CD4-positive, alpha-beta T cell treated with Interleukin-10 for 1 hour (primary cell): ENCODE measurements around the gene SPCS1.
"Not testable (repeated sequence)": the region's sequence is repeated elsewhere in the genome, so short reads cannot be mapped to it uniquely, and the experiment has no call there.

Experiments
- DNase-seq: peaks from one replicate; pipeline ENCODE4 v3.0.0-alpha.2; 2020

SPCS1 gene

GRCh38 chr3:52695798-52696671 lies 9.9 kb upstream of the SPCS1 start:
- DNase-seq = no peak

GRCh38 chr3:52696830-52697631 lies 8.9 kb upstream of the SPCS1 start:
- DNase-seq = no peak

- no peak for DNase-seq
These were observed 8.3 kb upstream of the SPCS1 start for GRCh38 chr3:52697632-52697965.

GRCh38 chr3:52703341-52703740 lies 2.6 kb upstream of the SPCS1 start:
- DNase-seq = no peak

- DNase-seq = no peak
These were observed 1.1 kb upstream of the SPCS1 start for GRCh38 chr3:52704611-52705437.

- no peak for DNase-seq
These were observed 543 bp upstream of the SPCS1 start for GRCh38 chr3:52705438-52705687.

- no peak for DNase-seq
These were observed 1.7 kb downstream of the SPCS1 start for GRCh38 chr3:52707585-52707984.

GRCh38 chr3:52710512-52710911 lies 4.6 kb downstream of the SPCS1 start:
- DNase-seq = no peak

- no peak for DNase-seq
These were observed 6.6 kb downstream of the SPCS1 start for GRCh38 chr3:52712291-52713212.

GRCh38 chr3:52714335-52715302 lies 8.7 kb downstream of the SPCS1 start:
- DNase-seq = no peak

- DNase-seq = no peak
These were observed 9.9 kb downstream of the SPCS1 start for GRCh38 chr3:52715714-52716305.

GRCh38 chr3:52719618-52720017 lies 13.7 kb downstream of the SPCS1 start:
- DNase-seq = no peak

- peak; percentile 29 for DNase-seq
These were observed 15.3 kb downstream of the SPCS1 start for GRCh38 chr3:52721002-52721729.

- no peak for DNase-seq
These were observed 15.8 kb downstream of the SPCS1 start for GRCh38 chr3:52721730-52722008.

- DNase-seq = no peak
These were observed 16.6 kb downstream of the SPCS1 start for GRCh38 chr3:52722491-52722890.

- no peak for DNase-seq
These were observed 18.0 kb downstream of the SPCS1 start for GRCh38 chr3:52723935-52724334.

GRCh38 chr3:52724511-52724910 lies 18.6 kb downstream of the SPCS1 start:
- DNase-seq = no peak

GRCh38 chr3:52728753-52729152 lies 22.8 kb downstream of the SPCS1 start:
- DNase-seq = not testable (repeated sequence)

GRCh38 chr3:52730681-52731080 lies 24.8 kb downstream of the SPCS1 start:
- no peak for DNase-seq

- DNase-seq = no peak
These were observed 25.7 kb downstream of the SPCS1 start for GRCh38 chr3:52731590-52731989.
